C4-2B (cell line): ENCODE measurements around the gene KRT17.
A peak's percentile ranks its signal among the peaks of the same experiment; 100 is the strongest.
"Not testable (repeated sequence)": the region's sequence is repeated elsewhere in the genome, so short reads cannot be mapped to it uniquely, and the experiment has no call there.

Experiments used
- H3K27ac ChIP-seq: fragments of 450-650 bp; 2 replicates; pipeline ENCODE4 v1.5.1; 2017
- CTCF ChIP-seq: fragments of 450-650 bp; conservative IDR thresholded peaks from 2 replicates; pipeline ENCODE4 v1.5.1; 2017; ENCODE audit warnings: mild to moderate bottlenecking
- ZFX ChIP-seq: fragments of 450-650 bp; IDR thresholded peaks from 2 replicates; pipeline ENCODE4 v1.6.1; 2017

The KRT17 gene

GRCh38 chr17:41580687-41581365 is 43.5 kb downstream of the KRT17 start:
- H3K27ac ChIP-seq = no peak overlapping the region
- TF ChIP-seq CTCF (no peak), ZFX (no peak)

GRCh38 chr17:41580244-41580575 is 44.2 kb downstream of the KRT17 start:
- TF ChIP-seq ZFX (no peak), CTCF (no peak)
- H3K27ac ChIP-seq = no peak overlapping the region

- TF ChIP-seq CTCF (peak; percentile 95), ZFX (no peak)
- H3K27ac ChIP-seq = no peak overlapping the region
These were observed 44.7 kb downstream of the KRT17 start for GRCh38 chr17:41579484-41580243.

GRCh38 chr17:41578971-41579370 is 45.4 kb downstream of the KRT17 start:
- no peak for TF ChIP-seq ZFX
- no peak for TF ChIP-seq CTCF
- no peak overlapping the region for H3K27ac ChIP-seq

GRCh38 chr17:41578538-41578937 is 45.8 kb downstream of the KRT17 start:
- H3K27ac ChIP-seq = no peak overlapping the region
- TF ChIP-seq ZFX (no peak), CTCF (no peak)

GRCh38 chr17:41576740-41577139 is 47.6 kb downstream of the KRT17 start:
- not testable (repeated sequence) for H3K27ac ChIP-seq

- TF ChIP-seq CTCF (no peak), ZFX (no peak)
- no peak overlapping the region for H3K27ac ChIP-seq
These were observed 49.0 kb downstream of the KRT17 start for GRCh38 chr17:41575336-41575735.
